HFFc6 (cell line): Measurements from ENCODE around the gene KIF5C. TPM values are rescaled to one million over a fixed set of nuclear protein-coding genes. Genes with fewer than 3 reads are reported as not detected.
A peak's percentile ranks its signal among the peaks of the same experiment; 100 is the strongest.

ENCODE experiments used
- DNase-seq: peaks from one replicate; pipeline ENCODE4 v3.0.0-alpha.2; 2018
- H3K27ac Mint-ChIP-seq: 2 replicates; pipeline ENCODE4 v1.8.0; 2020; ENCODE audit warnings: mild to moderate bottlenecking, mixed read lengths
- H3K27me3 Mint-ChIP-seq: 2 replicates; pipeline ENCODE4 v1.8.0; 2021; ENCODE audit warnings: mild to moderate bottlenecking, moderate library complexity, mixed read lengths; ENCODE audit not compliant: insufficient read depth
- H3K36me3 Mint-ChIP-seq: 2 replicates; pipeline ENCODE4 v1.8.0; 2021; ENCODE audit warnings: low read depth, mixed read lengths
- H3K4me1 Mint-ChIP-seq: 2 replicates; pipeline ENCODE4 v1.8.0; 2020; ENCODE audit warnings: low read depth, mixed read lengths
- H3K4me3 Mint-ChIP-seq: 2 replicates; pipeline ENCODE4 v1.8.0; 2020; ENCODE audit warnings: mild to moderate bottlenecking, moderate library complexity, mixed read lengths
- H3K9me3 Mint-ChIP-seq: 2 replicates; pipeline ENCODE4 v1.8.0; 2020; ENCODE audit warnings: mild to moderate bottlenecking, mixed read lengths
- total RNA-seq, 6 experiments: library from RNA; stranded (reverse); fragmentation: NEBNext Ultra II Directional; extraction: Animal tissue kit (Norgen Biotek cat#: 25700); gene quantifications; 2 replicates in 1 of 6; 3 replicates in 5 of 6; pipeline ENCODE4 v1.2.3, GENCODE V29; 2021
- TF ChIP-seq, protein P1 (sequence below): fragments of 200-600 bp; sonication (generic); IDR thresholded peaks from 2 replicates; pipeline ENCODE4 v1.5.0; 2021; ENCODE audit warnings: antibody characterized with exemption, mild to moderate bottlenecking

KIF5C gene
- total RNA-seq, 6 experiments from 2014 or later = 0.38 to 1.0 (median 0.54) TPM

DNA sequence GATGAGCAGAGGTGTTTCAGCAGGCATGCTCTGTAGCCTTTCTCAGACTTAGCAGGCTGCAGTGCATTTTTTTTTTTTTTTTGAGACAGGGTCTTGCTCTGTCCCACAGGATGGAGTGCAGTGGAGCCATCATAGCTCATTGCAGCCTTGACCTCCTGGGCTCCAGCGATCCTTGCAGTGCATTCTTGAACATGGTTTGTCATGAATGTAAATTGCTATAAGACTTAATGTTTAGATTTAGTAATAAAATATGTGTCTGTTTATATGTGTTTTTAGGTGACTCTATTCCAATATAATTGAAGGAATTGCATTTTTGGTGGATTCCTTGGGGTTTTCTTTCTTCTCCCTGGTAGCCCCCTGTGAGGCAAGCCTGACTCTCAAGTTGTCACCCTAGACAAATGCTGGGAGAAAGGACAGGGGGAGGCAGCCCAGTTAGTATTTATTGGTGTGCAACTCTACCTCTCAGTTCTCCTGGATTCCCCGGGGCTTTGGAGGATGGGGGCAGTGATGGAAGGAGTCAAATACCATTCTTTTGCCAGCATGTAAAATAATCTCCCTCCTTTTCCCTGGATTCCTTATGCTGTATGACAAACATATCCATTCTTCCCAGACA is 186.2 kb downstream of the KIF5C start:
- H3K4me1 Mint-ChIP-seq = peaks cover 78% of the 10 kb centered on the region
- peak overlapping the region; percentile 63; the same call in 1 of the 2 replicates for H3K27ac Mint-ChIP-seq
- no peaks in the 10 kb centered on the region for H3K36me3 Mint-ChIP-seq
- H3K27me3 Mint-ChIP-seq = no peaks in the 10 kb centered on the region; the same call in 1 of the 2 replicates
- no peak for DNase-seq
- H3K9me3 Mint-ChIP-seq = no peaks in the 10 kb centered on the region
- no peak overlapping the region for H3K4me3 Mint-ChIP-seq
- TF ChIP-seq, protein P1, sequence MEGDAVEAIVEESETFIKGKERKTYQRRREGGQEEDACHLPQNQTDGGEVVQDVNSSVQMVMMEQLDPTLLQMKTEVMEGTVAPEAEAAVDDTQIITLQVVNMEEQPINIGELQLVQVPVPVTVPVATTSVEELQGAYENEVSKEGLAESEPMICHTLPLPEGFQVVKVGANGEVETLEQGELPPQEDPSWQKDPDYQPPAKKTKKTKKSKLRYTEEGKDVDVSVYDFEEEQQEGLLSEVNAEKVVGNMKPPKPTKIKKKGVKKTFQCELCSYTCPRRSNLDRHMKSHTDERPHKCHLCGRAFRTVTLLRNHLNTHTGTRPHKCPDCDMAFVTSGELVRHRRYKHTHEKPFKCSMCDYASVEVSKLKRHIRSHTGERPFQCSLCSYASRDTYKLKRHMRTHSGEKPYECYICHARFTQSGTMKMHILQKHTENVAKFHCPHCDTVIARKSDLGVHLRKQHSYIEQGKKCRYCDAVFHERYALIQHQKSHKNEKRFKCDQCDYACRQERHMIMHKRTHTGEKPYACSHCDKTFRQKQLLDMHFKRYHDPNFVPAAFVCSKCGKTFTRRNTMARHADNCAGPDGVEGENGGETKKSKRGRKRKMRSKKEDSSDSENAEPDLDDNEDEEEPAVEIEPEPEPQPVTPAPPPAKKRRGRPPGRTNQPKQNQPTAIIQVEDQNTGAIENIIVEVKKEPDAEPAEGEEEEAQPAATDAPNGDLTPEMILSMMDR = no peak

DNA sequence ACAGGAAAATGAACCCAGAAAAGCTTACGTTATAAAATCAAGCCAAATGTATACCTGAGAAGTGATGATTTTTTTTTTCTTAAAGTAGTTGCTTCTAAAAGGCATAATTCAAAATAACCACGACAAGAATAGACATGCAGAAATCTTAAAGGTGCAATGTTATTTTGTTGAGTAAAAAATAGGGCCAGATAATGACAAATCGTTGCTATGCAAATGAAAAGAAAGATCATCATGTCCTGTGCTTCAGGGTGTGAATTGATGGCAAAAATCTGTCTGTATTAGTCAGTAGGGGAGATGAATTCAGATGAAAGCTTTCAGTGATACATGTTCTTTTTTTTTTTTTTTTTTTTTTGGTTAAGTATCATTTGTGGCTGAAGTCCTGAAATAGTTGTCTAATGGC is 187.5 kb downstream of the KIF5C start:
- Mint-ChIP-seq H3K27me3 (peaks cover 2% of the 10 kb centered on the region; the same call in 1 of the 2 replicates), H3K9me3 (no peaks in the 10 kb centered on the region; the same call in 1 of the 2 replicates), H3K36me3 (peaks cover 6% of the 10 kb centered on the region; the same call in 1 of the 2 replicates), H3K4me1 (peaks cover 73% of the 10 kb centered on the region), H3K4me3 (no peak overlapping the region), H3K27ac (peak overlapping the region; percentile 7; the same call in 1 of the 2 replicates)
- TF ChIP-seq, protein P1 = no peak
- DNase-seq = no peak

DNA sequence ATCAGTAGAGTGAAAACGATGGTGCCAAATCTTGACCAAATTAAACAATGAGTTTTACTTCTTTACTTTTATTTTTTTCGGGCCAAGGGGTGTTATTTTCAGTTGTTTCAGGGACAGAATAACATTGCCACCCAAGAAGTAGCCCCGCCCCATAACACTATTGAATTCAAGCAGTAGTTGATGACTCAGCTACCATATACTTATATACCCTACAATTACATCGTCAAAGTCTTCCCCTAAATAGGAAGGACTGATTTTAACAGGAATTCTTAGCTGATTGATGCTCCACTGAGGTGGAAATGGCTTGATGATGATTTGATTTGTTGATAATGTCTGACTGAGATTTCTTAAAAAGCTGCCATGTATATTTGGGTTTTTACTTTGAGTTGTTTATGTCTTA is 188.2 kb downstream of the KIF5C start:
- no peak for DNase-seq
- Mint-ChIP-seq H3K9me3 (no peaks in the 10 kb centered on the region; the same call in 1 of the 2 replicates), H3K4me3 (no peak overlapping the region), H3K27ac (peak overlapping the region; percentile 26; the same call in 1 of the 2 replicates), H3K36me3 (peaks cover 6% of the 10 kb centered on the region; the same call in 1 of the 2 replicates), H3K4me1 (peaks cover 76% of the 10 kb centered on the region), H3K27me3 (peaks cover 2% of the 10 kb centered on the region; the same call in 1 of the 2 replicates)
- TF ChIP-seq, protein P1 = no peak

DNA sequence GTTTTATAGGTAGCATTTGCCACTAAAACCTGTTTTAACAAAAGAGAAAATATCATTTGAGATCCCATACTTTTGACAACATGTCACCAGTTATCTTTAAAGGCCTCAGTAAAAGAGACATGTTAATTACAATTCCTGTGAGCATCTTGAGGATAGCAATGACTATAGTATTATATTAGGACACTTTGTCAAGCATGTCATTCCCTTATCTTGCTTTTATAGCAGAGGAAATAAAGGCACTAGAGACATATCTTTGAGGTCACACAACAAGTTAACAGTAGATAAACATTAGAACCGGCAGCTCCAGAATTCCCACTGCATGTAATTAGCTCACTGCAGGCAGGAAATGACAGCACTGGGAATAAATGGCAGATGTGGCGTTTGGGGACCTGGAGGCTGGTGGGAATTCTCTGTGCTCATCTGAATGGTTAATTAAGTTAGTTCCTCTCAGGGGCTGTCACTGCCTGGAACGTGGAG is 189.4 kb downstream of the KIF5C start:
- Mint-ChIP-seq H3K4me1 (peaks cover 82% of the 10 kb centered on the region), H3K27me3 (peaks cover 2% of the 10 kb centered on the region; the same call in 1 of the 2 replicates), H3K36me3 (peaks cover 6% of the 10 kb centered on the region; the same call in 1 of the 2 replicates), H3K4me3 (peak overlapping the region; percentile 63; the same call in 1 of the 2 replicates), H3K27ac (peak overlapping the region; percentile 95), H3K9me3 (no peaks in the 10 kb centered on the region; the same call in 1 of the 2 replicates)
- DNase-seq = no peak
- TF ChIP-seq, protein P1 = no peak

DNA sequence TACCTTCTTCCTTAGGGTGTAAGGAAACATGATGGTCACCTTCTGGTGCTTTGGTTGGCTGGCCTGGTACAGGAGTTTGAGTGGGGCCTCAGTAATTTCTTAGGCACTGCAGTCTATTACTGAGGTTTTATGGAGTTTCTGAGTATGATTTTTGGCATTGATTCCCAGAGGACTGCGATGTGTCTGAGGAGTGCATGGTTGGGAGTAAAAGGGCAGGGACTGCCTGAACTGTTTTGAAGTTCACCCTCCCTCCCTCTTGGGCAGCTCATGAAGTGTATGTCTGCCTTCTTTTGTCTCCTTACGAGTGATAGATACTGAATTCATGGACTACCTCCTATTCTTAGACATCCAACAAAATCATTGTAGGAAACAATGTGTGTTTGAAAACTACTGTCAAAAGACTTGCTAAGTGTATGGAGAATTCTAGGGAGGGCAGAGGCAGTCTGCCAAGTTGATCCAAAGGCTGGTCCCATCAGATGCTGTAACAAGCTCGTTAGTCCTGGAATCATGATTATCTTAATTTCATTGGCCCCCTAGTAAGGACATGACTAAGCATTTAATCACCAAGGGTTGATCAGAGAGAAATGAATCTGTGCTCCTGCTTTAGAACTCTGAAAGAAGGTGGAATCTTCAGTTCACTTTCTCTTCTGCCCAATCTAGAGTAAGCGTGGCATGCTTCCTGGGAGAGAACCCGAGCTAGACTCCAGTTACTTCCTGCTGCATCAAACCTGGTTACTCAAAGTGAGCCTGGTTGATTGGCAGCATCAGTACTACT is 190.0 kb downstream of the KIF5C start:
- Mint-ChIP-seq H3K4me1 (peaks cover 85% of the 10 kb centered on the region), H3K27ac (peak overlapping the region; percentile 95), H3K9me3 (no peaks in the 10 kb centered on the region; the same call in 1 of the 2 replicates), H3K4me3 (peak overlapping the region; percentile 63), H3K27me3 (peaks cover 2% of the 10 kb centered on the region; the same call in 1 of the 2 replicates), H3K36me3 (peaks cover 6% of the 10 kb centered on the region; the same call in 1 of the 2 replicates)
- TF ChIP-seq, protein P1 = no peak
- peak; percentile 78 for DNase-seq
